Mesenchymal stem cell (in vitro differentiated cells and primary cell): ENCODE measurements around the gene MANSC4.

Experiments
- DNase-seq: peaks from one replicate; pipeline ENCODE4 v3.0.0-alpha.2; 2013
- H2AFZ ChIP-seq: one replicate; pipeline ENCODE4 v1.6.1; 2013; ENCODE audit warnings: low read depth, mild to moderate bottlenecking, control low read depth, inconsistent platforms, low read length, moderate library complexity
- H2AK5ac ChIP-seq: 2 replicates; pipeline ENCODE4 v1.6.1; 2013; ENCODE audit warnings: low read length, moderate library complexity, mild to moderate bottlenecking, inconsistent platforms; ENCODE audit not compliant: severe bottlenecking
- H2BK120ac ChIP-seq: one replicate; pipeline ENCODE4 v1.6.1; 2013; ENCODE audit warnings: low read depth, mild to moderate bottlenecking, inconsistent platforms, low read length, moderate library complexity
- H2BK12ac ChIP-seq, 2 experiments: one replicate each; pipeline ENCODE4 v1.6.1; 2013; ENCODE audit warnings: inconsistent platforms in 2 of 2, low read length in 2 of 2, mild to moderate bottlenecking in 2 of 2, moderate library complexity in 2 of 2, control low read depth in 1 of 2
- H2BK15ac ChIP-seq: one replicate; pipeline ENCODE4 v1.6.1; 2013; ENCODE audit warnings: mild to moderate bottlenecking, low read depth, inconsistent platforms; ENCODE audit not compliant: poor library complexity, severe bottlenecking
- H2BK5ac ChIP-seq: 2 replicates; pipeline ENCODE4 v1.6.1; 2013; ENCODE audit warnings: low read depth, mild to moderate bottlenecking, low read length, control low read depth, inconsistent platforms; ENCODE audit not compliant: poor library complexity, severe bottlenecking
- H3K14ac ChIP-seq, 2 experiments: one replicate each; pipeline ENCODE4 v1.6.1; 2013; ENCODE audit warnings: inconsistent platforms in 2 of 2, low read length in 2 of 2, control low read depth in 1 of 2, mild to moderate bottlenecking in 1 of 2, moderate library complexity in 1 of 2
- H3K18ac ChIP-seq, 2 experiments: one replicate each; pipeline ENCODE4 v1.6.1; 2013; ENCODE audit warnings: inconsistent platforms in 2 of 2, low read length in 2 of 2, control low read depth in 1 of 2, low read depth in 1 of 2, mild to moderate bottlenecking in 1 of 2
- H3K23ac ChIP-seq, 2 experiments: one replicate each; pipeline ENCODE4 v1.6.1; 2013; ENCODE audit warnings: inconsistent platforms in 2 of 2, low read length in 2 of 2, mild to moderate bottlenecking in 2 of 2, moderate library complexity in 2 of 2, control low read depth in 1 of 2
- H3K27ac ChIP-seq: 2 replicates; pipeline ENCODE4 v1.5.1; 2013; ENCODE audit warnings: mild to moderate bottlenecking, moderate library complexity, low read length, control low read depth, inconsistent platforms; ENCODE audit not compliant: poor library complexity, severe bottlenecking
- H3K27me3 ChIP-seq, 2 experiments: 2 replicates each; pipeline versions ENCODE4 v1.6.1 to v1.7.0; 2013; ENCODE audit warnings: low read length in 2 of 2, mild to moderate bottlenecking in 2 of 2, moderate library complexity in 2 of 2, control low read depth in 1 of 2, inconsistent platforms in 1 of 2; ENCODE audit not compliant: control insufficient read depth in 1 of 2, insufficient read depth in 1 of 2
- H3K36me3 ChIP-seq, 2 experiments: 2 replicates each; pipeline versions ENCODE4 v1.6.1 to v1.7.0; 2013; ENCODE audit warnings: low read length in 2 of 2, control low read depth in 1 of 2, inconsistent platforms in 1 of 2, low read depth in 1 of 2, mild to moderate bottlenecking in 1 of 2; ENCODE audit not compliant: insufficient read depth in 2 of 2, control insufficient read depth in 1 of 2
- H3K4ac ChIP-seq, 2 experiments: one replicate each; pipeline ENCODE4 v1.6.1; 2013; ENCODE audit warnings: inconsistent platforms in 2 of 2, low read length in 2 of 2, mild to moderate bottlenecking in 2 of 2, moderate library complexity in 2 of 2, control low read depth in 1 of 2, low read depth in 1 of 2
- H3K4me1 ChIP-seq: 2 replicates; pipeline ENCODE4 v1.6.1; 2013; ENCODE audit warnings: low read depth, low read length, control low read depth; ENCODE audit not compliant: control insufficient read depth, insufficient read depth
- H3K4me2 ChIP-seq: 2 replicates; pipeline ENCODE4 v1.6.1; 2013; ENCODE audit warnings: low read length, mild to moderate bottlenecking, inconsistent platforms; ENCODE audit not compliant: poor library complexity, severe bottlenecking
- H3K4me3 ChIP-seq, 2 experiments: 2 replicates each; pipeline versions ENCODE4 v1.5.1 to v1.7.0; 2013; ENCODE audit warnings: low read length in 2 of 2, mild to moderate bottlenecking in 2 of 2, control low read depth in 1 of 2, low read depth in 1 of 2; ENCODE audit not compliant: insufficient read depth in 1 of 2
- H3K79me1 ChIP-seq: replicated peaks from 2 replicates; pipeline ENCODE4 v1.6.1; 2013; ENCODE audit warnings: mild to moderate bottlenecking, control low read depth, low read length, inconsistent platforms; ENCODE audit not compliant: poor library complexity, severe bottlenecking
- H3K9ac ChIP-seq: 2 replicates; pipeline ENCODE4 v1.7.0; 2013; ENCODE audit warnings: mild to moderate bottlenecking, low read length, moderate library complexity
- H3K9me3 ChIP-seq: 2 replicates; pipeline ENCODE4 v1.7.0; 2013; ENCODE audit warnings: mild to moderate bottlenecking, low read length; ENCODE audit not compliant: control insufficient read depth
- H4K8ac ChIP-seq: one replicate; pipeline ENCODE4 v1.6.1; 2013; ENCODE audit warnings: inconsistent platforms, mild to moderate bottlenecking, low read length, moderate library complexity
- H4K91ac ChIP-seq: one replicate; pipeline ENCODE4 v1.6.1; 2013; ENCODE audit warnings: mild to moderate bottlenecking, low read length, inconsistent platforms
- WGBS: methylation state at CpG from one replicate; pipeline ENCODE4 v1.1.7; 2013; ENCODE audit warnings: mixed read lengths; 5-methylcytosine and 5-hydroxymethylcytosine counted together

The MANSC4 gene

GRCh38 chr12:27806259-27806658, 26.2 kb upstream of the MANSC4 start:
- 50% methylated on average over 2 of the region's 4 CpGs for WGBS
- Histone ChIP-seq H3K23ac (no peak overlapping the region), H3K9ac (no peak overlapping the region)

GRCh38 chr12:27805238-27805637, 25.2 kb upstream of the MANSC4 start:
- H3K4me2 ChIP-seq: no peak overlapping the region
- H4K91ac ChIP-seq: no peak overlapping the region
- no peak overlapping the region for H2AFZ ChIP-seq
- no peak overlapping the region for H3K27ac ChIP-seq
- H3K27me3 ChIP-seq: no peaks in the 10 kb centered on the region
- no peak overlapping the region for H3K4ac ChIP-seq
- no peaks in the 10 kb centered on the region for H3K79me1 ChIP-seq
- H2BK5ac ChIP-seq: no peak overlapping the region
- no peak overlapping the region for H2BK12ac ChIP-seq
- H2BK120ac ChIP-seq: no peak overlapping the region
- H3K9ac ChIP-seq: no peak overlapping the region
- no peak for DNase-seq
- H3K18ac ChIP-seq: no peak overlapping the region
- peaks cover 3 to 12% of the 10 kb centered on the region in 2 experiments for H3K36me3 ChIP-seq
- WGBS: 17% methylated on average over 1 of the region's 1 CpG
- H3K9me3 ChIP-seq: no peaks in the 10 kb centered on the region
- H3K23ac ChIP-seq: no peak overlapping the region
- H4K8ac ChIP-seq: no peak overlapping the region
- no peaks in the 10 kb centered on the region for H3K4me1 ChIP-seq
- H2BK15ac ChIP-seq: no peak overlapping the region
- H3K14ac ChIP-seq: no peak overlapping the region
- no peak overlapping the region for H3K4me3 ChIP-seq
- no peak overlapping the region for H2AK5ac ChIP-seq

More at GRCh38 chr12:27806259-27806658, 26.2 kb upstream of the MANSC4 start:
- no peak overlapping the region for H3K4me3 ChIP-seq
- no peaks in the 10 kb centered on the region for H3K79me1 ChIP-seq
- peaks cover 2% of the 10 kb centered on the region for H3K4me1 ChIP-seq
- no peak overlapping the region for H3K14ac ChIP-seq
- DNase-seq: no peak
- H2AK5ac ChIP-seq: no peak overlapping the region
- H2BK120ac ChIP-seq: no peak overlapping the region
- no peak overlapping the region for H2BK5ac ChIP-seq
- H3K27me3 ChIP-seq: peaks cover 0 to 5% of the 10 kb centered on the region in 2 experiments
- H3K18ac ChIP-seq: peak overlapping the region in 1 of 2 experiments; percentile 19
- no peak overlapping the region for H3K4me2 ChIP-seq
- H3K36me3 ChIP-seq: peaks cover 3 to 6% of the 10 kb centered on the region in 2 experiments
- no peak overlapping the region for H3K4ac ChIP-seq
- no peak overlapping the region for H2BK15ac ChIP-seq
- H3K27ac ChIP-seq: no peak overlapping the region
- H2AFZ ChIP-seq: no peak overlapping the region
- no peak overlapping the region for H4K8ac ChIP-seq
- H4K91ac ChIP-seq: no peak overlapping the region
- H3K9me3 ChIP-seq: no peaks in the 10 kb centered on the region
- no peak overlapping the region for H2BK12ac ChIP-seq

GRCh38 chr12:27802936-27803335, 22.9 kb upstream of the MANSC4 start:
- no peak overlapping the region for H3K9ac ChIP-seq
- DNase-seq: no peak
- no peaks in the 10 kb centered on the region for H3K4me1 ChIP-seq
- H3K23ac ChIP-seq: no peak overlapping the region
- no peaks in the 10 kb centered on the region for H3K79me1 ChIP-seq
- H3K4me2 ChIP-seq: no peak overlapping the region
- no peak overlapping the region for H3K14ac ChIP-seq
- H3K18ac ChIP-seq: no peak overlapping the region
- no peak overlapping the region for H2BK120ac ChIP-seq
- no peak overlapping the region for H2AFZ ChIP-seq
- H2BK15ac ChIP-seq: no peak overlapping the region
- H4K91ac ChIP-seq: no peak overlapping the region
- H2BK12ac ChIP-seq: no peak overlapping the region
- H3K4ac ChIP-seq: no peak overlapping the region
- no peak overlapping the region for H2BK5ac ChIP-seq
- 100% methylated on average over 1 of the region's 2 CpGs for WGBS
- no peak overlapping the region for H3K4me3 ChIP-seq
- H3K36me3 ChIP-seq: peaks cover 3 to 34% of the 10 kb centered on the region in 2 experiments
- H3K27ac ChIP-seq: no peak overlapping the region
- no peaks in the 10 kb centered on the region for H3K9me3 ChIP-seq
- H3K27me3 ChIP-seq: no peaks in the 10 kb centered on the region
- H2AK5ac ChIP-seq: no peak overlapping the region
- no peak overlapping the region for H4K8ac ChIP-seq

- no peak overlapping the region for H2BK15ac ChIP-seq
- no peak overlapping the region for H3K4ac ChIP-seq
- DNase-seq: no peak
- H3K18ac ChIP-seq: no peak overlapping the region
- H3K27me3 ChIP-seq: no peaks in the 10 kb centered on the region
- no peak overlapping the region for H2BK12ac ChIP-seq
- H3K4me2 ChIP-seq: no peak overlapping the region
- no peak overlapping the region for H2AK5ac ChIP-seq
- H3K4me1 ChIP-seq: no peaks in the 10 kb centered on the region
- no peaks in the 10 kb centered on the region for H3K79me1 ChIP-seq
- no peak overlapping the region for H2AFZ ChIP-seq
- no peak overlapping the region for H2BK5ac ChIP-seq
- H3K27ac ChIP-seq: no peak overlapping the region
- no peak overlapping the region for H3K4me3 ChIP-seq
- H4K91ac ChIP-seq: no peak overlapping the region
- 90% methylated on average over 2 of the region's 4 CpGs for WGBS
- no peak overlapping the region for H3K14ac ChIP-seq
- no peak overlapping the region for H3K9ac ChIP-seq
- H3K23ac ChIP-seq: no peak overlapping the region
- no peak overlapping the region for H2BK120ac ChIP-seq
- H3K9me3 ChIP-seq: no peaks in the 10 kb centered on the region
- peaks cover 7 to 39% of the 10 kb centered on the region in 2 experiments for H3K36me3 ChIP-seq
- no peak overlapping the region for H4K8ac ChIP-seq
Measured at GRCh38 chr12:27802511-27802910, 22.5 kb upstream of the MANSC4 start.
